ENCODE data around the gene ATL1. TPM values are rescaled to one million over a fixed set of nuclear protein-coding genes. Genes with fewer than 3 reads are reported as not detected.

The ATL1 gene
- total RNA-seq, 1 experiment from 2014 or later = 1.5 TPM

GRCh38 chr14:50530794-50531365 is 29.1 kb upstream of the ATL1 start:
- Histone ChIP-seq H3K4me1 (ENCODE audit: control insufficient read depth, insufficient read depth, low read length) (peaks cover 8% of the 10 kb centered on the region; the same call in 1 of the 2 replicates), H3K36me3 (ENCODE audit: control insufficient read depth, insufficient read depth, low read length) (no peaks in the 10 kb centered on the region; the same call in 1 of the 2 replicates), H3K4me3 (ENCODE audit: low read depth in 2 of 2, low read length in 2 of 2) (peak overlapping the region; percentile 68 to 75), H3K27me3 (ENCODE audit: control insufficient read depth, insufficient read depth, low read length) (no peaks in the 10 kb centered on the region), H3K27ac (ENCODE audit: low read length) (peak overlapping the region; percentile 79), H3K9me3 (ENCODE audit: control insufficient read depth, insufficient read depth, low read depth, low read length) (no peaks in the 10 kb centered on the region)
- POLR2A ChIA-PET = no interaction called here
- TSS peak; percentile 72 for BruUV-seq (replicated peaks)
- no peak for TF ChIP-seq POLR2AphosphoS5 (IDR thresholded peaks at IDR 0.05; ENCODE audit: low read depth, low read length)
- TF ChIP-seq REST (IDR thresholded peaks at IDR 0.05; ENCODE audit: insufficient read depth in 1 of 2, low read depth in 2 of 2, low read length in 1 of 2) = no peak
- TF ChIP-seq CTCF (IDR thresholded peaks at IDR 0.05) = no peak
- TF ChIP-seq TCF7L2 (IDR thresholded peaks at IDR 0.05; ENCODE audit: low read depth, low read length) = no peak
- no peak for TF ChIP-seq SIN3A (IDR thresholded peaks at IDR 0.05; ENCODE audit: borderline replicate concordance, insufficient read depth, low read depth, low read length)
- in situ Hi-C loops (cut with HindIII; ENCODE audit: low pct_unique_long_range_greater_than_20kb, low sequenced_read_pairs) (no loop called here), intact Hi-C loops (cut with micrococcal nuclease; ENCODE audit: unreplicated experiment) (loop anchor here (5.0 kb wide), 1 partner anchor 134 kb away; the partner anchor contains the start of gene CDKL1)
- ATAC-seq (no peak), DNase-seq (ENCODE audit: low read depth, low spot score) (no peak)
- CTCF ChIA-PET = no interaction called here

GRCh38 chr14:50531595-50532501 is 28.1 kb upstream of the ATL1 start:
- TF ChIP-seq REST (IDR thresholded peaks at IDR 0.05; ENCODE audit: insufficient read depth in 1 of 2, low read depth in 2 of 2, low read length in 1 of 2) (no peak), CTCF (IDR thresholded peaks at IDR 0.05) (no peak), SIN3A (IDR thresholded peaks at IDR 0.05; ENCODE audit: borderline replicate concordance, insufficient read depth, low read depth, low read length) (no peak), POLR2AphosphoS5 (IDR thresholded peaks at IDR 0.05; ENCODE audit: low read depth, low read length) (no peak), TCF7L2 (IDR thresholded peaks at IDR 0.05; ENCODE audit: low read depth, low read length) (no peak)
- H3K36me3 ChIP-seq (ENCODE audit: control insufficient read depth, insufficient read depth, low read length) = no peaks in the 10 kb centered on the region; the same call in 1 of the 2 replicates
- POLR2A ChIA-PET = interaction anchor here (0.6 to 0.7 kb wide), 2 partner anchors 199 to 1118 kb away, joined by 5 to 6 read pairs; no protein-coding TSS in a partner anchor
- peak overlapping the region; percentile 68 to 75 for H3K4me3 ChIP-seq (ENCODE audit: low read depth in 2 of 2, low read length in 2 of 2)
- H3K9me3 ChIP-seq (ENCODE audit: control insufficient read depth, insufficient read depth, low read depth, low read length) = no peaks in the 10 kb centered on the region
- CTCF ChIA-PET = interaction anchor here (0.7 kb wide), 1 partner anchor 57 kb away, joined by 3 read pairs; no protein-coding TSS in a partner anchor
- ATAC-seq = peak; percentile 77
- intact Hi-C loops (cut with micrococcal nuclease; ENCODE audit: unreplicated experiment) (loop anchor here (2.0 to 5.0 kb wide), 2 partner anchors 135 to 211 kb away; partner anchors contain the start of gene CDKL1), in situ Hi-C loops (cut with HindIII; ENCODE audit: low pct_unique_long_range_greater_than_20kb, low sequenced_read_pairs) (no loop called here)
- peaks cover 8% of the 10 kb centered on the region; the same call in 1 of the 2 replicates for H3K4me1 ChIP-seq (ENCODE audit: control insufficient read depth, insufficient read depth, low read length)
- no TSS peak for BruUV-seq (replicated peaks)
- H3K27me3 ChIP-seq (ENCODE audit: control insufficient read depth, insufficient read depth, low read length) = no peaks in the 10 kb centered on the region
- H3K27ac ChIP-seq (ENCODE audit: low read length) = peak overlapping the region; percentile 79
- DNase-seq (ENCODE audit: low read depth, low spot score) = no peak

Data from Panc1 (cell line).